BE2C (cell line): ENCODE results near the gene C20orf144. TPM values are rescaled to one million over a fixed set of nuclear protein-coding genes. Genes with fewer than 3 reads are reported as not detected.

Experiments
- DNase-seq: peaks from one replicate; pipeline ENCODE4 v3.0.0-alpha.2; 2020
- H3K27me3 ChIP-seq: fragments of 250-450 bp; sonication (Bioruptor Pico); 2 replicates; pipeline ENCODE4 v1.5.1; 2020; ENCODE audit warnings: mild to moderate bottlenecking
- H3K36me3 ChIP-seq: fragments of 250-450 bp; sonication (Bioruptor Pico); 2 replicates; pipeline ENCODE4 v1.5.1; 2020; ENCODE audit warnings: mild to moderate bottlenecking
- H3K4me1 ChIP-seq: fragments of 250-450 bp; sonication (Bioruptor Pico); 2 replicates; pipeline ENCODE4 v1.5.1; 2020
- H3K4me3 ChIP-seq: 2 replicates; pipeline ENCODE4 v1.5.1; 2011; ENCODE audit warnings: low read depth, low read length
- H3K9me3 ChIP-seq: fragments of 250-450 bp; sonication (Bioruptor Pico); 2 replicates; pipeline ENCODE4 v1.5.1; 2020
- CTCF ChIP-seq: IDR thresholded peaks from 2 replicates; pipeline ENCODE4 v1.5.1; 2012; ENCODE audit warnings: mild to moderate bottlenecking, low read depth, low read length
- polyA plus RNA-seq: library from polyadenylated mRNA; unstranded; fragments of >200 nt; gene quantifications from one replicate; pipeline ENCODE4 v1.2.1, GENCODE V29; 2012; ENCODE audit warnings: low read depth, missing spikeins; ENCODE audit not compliant: insufficient read length, insufficient read depth

The C20orf144 gene
- 0.57 TPM for polyA plus RNA-seq

GRCh38 chr20:33662172-33662571, at the start of gene C20orf144:
Gene C20orf144 (plus strand): TSS chr20:33662327. CDS start chr20:33662346, 19 bp downstream.
- no peak for TF ChIP-seq CTCF
- H3K36me3 ChIP-seq: peaks cover 13% of the 10 kb centered on the region
- DNase-seq: no peak
- H3K9me3 ChIP-seq: no peaks in the 10 kb centered on the region
- H3K27me3 ChIP-seq: no peaks in the 10 kb centered on the region
- H3K4me1 ChIP-seq: peaks cover 5% of the 10 kb centered on the region
- H3K4me3 ChIP-seq: peak within 1 kb of the TSS; percentile 81

- Histone ChIP-seq H3K27me3 (no peaks in the 10 kb centered on the region), H3K4me3 (no peak overlapping the region), H3K9me3 (no peaks in the 10 kb centered on the region), H3K4me1 (no peaks in the 10 kb centered on the region), H3K36me3 (peaks cover 17% of the 10 kb centered on the region)
- no peak for DNase-seq
- TF ChIP-seq CTCF: no peak
Measured at GRCh38 chr20:33621717-33622400, 40.3 kb upstream of the C20orf144 start.

GRCh38 chr20:33622705-33623365, 39.3 kb upstream of the C20orf144 start:
- H3K4me1 ChIP-seq: no peaks in the 10 kb centered on the region
- H3K36me3 ChIP-seq: peaks cover 17% of the 10 kb centered on the region

GRCh38 chr20:33624399-33624798, 37.7 kb upstream of the C20orf144 start:
- no peak overlapping the region for H3K4me3 ChIP-seq
- H3K27me3 ChIP-seq: no peaks in the 10 kb centered on the region
- TF ChIP-seq CTCF: no peak

More at GRCh38 chr20:33622705-33623365, 39.3 kb upstream of the C20orf144 start:
- no peaks in the 10 kb centered on the region for H3K27me3 ChIP-seq
- H3K9me3 ChIP-seq: no peaks in the 10 kb centered on the region
- no peak overlapping the region for H3K4me3 ChIP-seq
- DNase-seq: no peak
- TF ChIP-seq CTCF: no peak

GRCh38 chr20:33626190-33626589, 35.9 kb upstream of the C20orf144 start:
- no peak for TF ChIP-seq CTCF
- Histone ChIP-seq H3K4me1 (no peaks in the 10 kb centered on the region), H3K4me3 (no peak overlapping the region), H3K9me3 (no peaks in the 10 kb centered on the region), H3K36me3 (peaks cover 30% of the 10 kb centered on the region), H3K27me3 (no peaks in the 10 kb centered on the region)
- no peak for DNase-seq

More at GRCh38 chr20:33624399-33624798, 37.7 kb upstream of the C20orf144 start:
- no peaks in the 10 kb centered on the region for H3K4me1 ChIP-seq
- no peaks in the 10 kb centered on the region for H3K9me3 ChIP-seq
- peaks cover 22% of the 10 kb centered on the region for H3K36me3 ChIP-seq
- DNase-seq: no peak
